Measurements from ENCODE around the gene RAB3A.
"Not testable (repeated sequence)": the region's sequence is repeated elsewhere in the genome, so short reads cannot be mapped to it uniquely, and the experiment has no call there.

Gene RAB3A

GRCh38 chr19:18167011-18167410, 36.8 kb downstream of the RAB3A start:
- no peak for FAIRE-seq

GRCh38 chr19:18165794-18166544, 37.9 kb downstream of the RAB3A start:
- FAIRE-seq: no peak

DNA sequence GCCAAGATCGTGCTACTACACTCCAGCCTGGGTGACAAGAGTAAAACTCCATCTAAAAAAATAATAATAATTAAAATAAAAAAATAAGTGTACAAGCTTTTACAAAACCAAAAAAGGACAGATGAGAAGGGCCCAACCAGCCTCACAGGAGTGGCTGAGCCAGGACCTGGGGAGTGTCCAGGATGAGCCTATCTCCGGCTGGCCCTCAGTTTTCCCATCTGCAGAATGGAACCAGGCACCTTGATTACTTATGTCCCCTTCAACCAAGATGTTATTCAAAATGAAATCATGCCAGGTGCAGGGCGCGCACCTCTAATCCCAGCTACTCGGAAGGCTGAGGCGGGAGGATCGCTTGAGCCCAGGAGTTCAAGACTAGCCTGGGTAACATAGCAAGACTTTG, 39.8 kb downstream of the RAB3A start:
- no peak for FAIRE-seq

- no peak for FAIRE-seq
Observed at GRCh38 chr19:18161636-18162002, 42.2 kb downstream of the RAB3A start.

- no peak for FAIRE-seq
Observed at GRCh38 chr19:18160971-18161635, 42.7 kb downstream of the RAB3A start.

- no peak for FAIRE-seq
Observed at GRCh38 chr19:18160493-18160970, 43.3 kb downstream of the RAB3A start.

- no peak for FAIRE-seq
Observed at GRCh38 chr19:18159810-18160209, 44.0 kb downstream of the RAB3A start.

- not testable (repeated sequence) for FAIRE-seq
Observed at GRCh38 chr19:18159059-18159616, 44.7 kb downstream of the RAB3A start.

DNA sequence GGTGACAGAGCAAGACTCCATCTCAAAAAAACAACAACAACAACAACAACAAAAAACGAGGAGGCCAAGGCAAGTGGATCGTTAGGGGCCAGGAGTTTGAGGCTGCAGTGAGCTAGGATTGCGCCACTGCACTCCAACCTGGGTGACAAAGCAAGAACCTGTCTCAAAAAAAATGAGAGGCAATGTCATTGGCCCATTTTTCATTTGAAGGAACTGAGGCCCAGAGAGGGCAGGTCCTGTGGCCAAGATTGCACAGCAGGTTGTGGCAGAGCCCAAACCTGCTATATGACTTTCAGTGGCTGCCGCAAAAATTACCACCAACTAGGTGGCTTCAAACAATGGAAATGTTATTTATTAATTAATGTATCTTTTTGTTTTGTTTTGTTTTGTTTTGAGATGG, 45.4 kb downstream of the RAB3A start:
- FAIRE-seq: no peak

GRCh38 chr19:18157465-18158063, 46.3 kb downstream of the RAB3A start:
- FAIRE-seq: no peak

DNA sequence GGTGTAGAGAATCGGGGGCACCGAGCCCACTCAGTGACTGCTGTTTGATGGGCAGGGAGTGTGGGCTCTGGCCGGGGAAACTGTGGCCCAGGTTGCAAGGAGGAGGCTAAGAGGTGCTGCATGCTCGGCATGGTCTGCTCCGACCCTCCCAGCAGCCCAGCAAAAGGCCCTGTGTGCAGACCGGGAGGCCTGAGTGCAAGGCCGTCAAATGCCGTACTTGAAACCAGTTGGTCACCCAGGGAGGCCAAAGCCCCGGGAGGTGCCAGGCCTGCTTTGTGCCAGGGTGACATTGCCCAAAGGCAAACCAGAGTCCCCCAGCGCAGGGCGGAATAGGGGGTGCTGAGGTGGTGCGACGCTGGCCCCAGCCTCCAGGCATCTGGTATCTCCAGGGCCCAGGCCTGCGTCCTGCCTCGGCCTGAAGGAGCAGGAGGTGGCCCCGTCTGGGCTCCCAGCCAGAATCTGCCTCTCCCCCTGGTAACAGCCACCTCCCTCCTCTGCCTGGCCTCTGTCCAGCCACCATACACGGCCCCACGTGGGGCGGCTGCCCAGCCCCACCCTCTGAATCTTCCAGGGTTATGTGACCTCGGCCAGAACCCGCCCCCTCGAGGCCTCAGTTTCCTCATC, 46.9 kb downstream of the RAB3A start:
- FAIRE-seq: no peak

DNA sequence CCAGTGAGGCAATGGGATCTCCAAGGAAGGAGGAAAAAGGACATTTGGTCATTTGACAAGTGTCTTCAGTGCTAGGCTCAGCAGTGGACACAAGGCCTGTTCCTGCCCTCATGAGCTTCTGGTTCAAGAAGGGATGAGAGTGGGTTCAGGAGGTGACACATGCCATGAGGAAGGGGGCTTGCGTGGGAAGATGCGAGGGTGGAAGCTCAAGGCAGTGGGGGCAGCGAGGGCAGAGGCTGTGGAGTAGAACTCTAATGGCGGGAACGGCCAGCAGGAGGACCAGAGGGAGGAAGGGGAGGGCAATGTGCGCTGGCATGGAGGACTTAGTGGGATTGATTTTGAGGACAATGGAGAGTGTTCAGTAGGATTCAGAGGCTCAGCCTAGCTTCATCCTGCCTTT, 47.6 kb downstream of the RAB3A start:
- FAIRE-seq: no peak

DNA sequence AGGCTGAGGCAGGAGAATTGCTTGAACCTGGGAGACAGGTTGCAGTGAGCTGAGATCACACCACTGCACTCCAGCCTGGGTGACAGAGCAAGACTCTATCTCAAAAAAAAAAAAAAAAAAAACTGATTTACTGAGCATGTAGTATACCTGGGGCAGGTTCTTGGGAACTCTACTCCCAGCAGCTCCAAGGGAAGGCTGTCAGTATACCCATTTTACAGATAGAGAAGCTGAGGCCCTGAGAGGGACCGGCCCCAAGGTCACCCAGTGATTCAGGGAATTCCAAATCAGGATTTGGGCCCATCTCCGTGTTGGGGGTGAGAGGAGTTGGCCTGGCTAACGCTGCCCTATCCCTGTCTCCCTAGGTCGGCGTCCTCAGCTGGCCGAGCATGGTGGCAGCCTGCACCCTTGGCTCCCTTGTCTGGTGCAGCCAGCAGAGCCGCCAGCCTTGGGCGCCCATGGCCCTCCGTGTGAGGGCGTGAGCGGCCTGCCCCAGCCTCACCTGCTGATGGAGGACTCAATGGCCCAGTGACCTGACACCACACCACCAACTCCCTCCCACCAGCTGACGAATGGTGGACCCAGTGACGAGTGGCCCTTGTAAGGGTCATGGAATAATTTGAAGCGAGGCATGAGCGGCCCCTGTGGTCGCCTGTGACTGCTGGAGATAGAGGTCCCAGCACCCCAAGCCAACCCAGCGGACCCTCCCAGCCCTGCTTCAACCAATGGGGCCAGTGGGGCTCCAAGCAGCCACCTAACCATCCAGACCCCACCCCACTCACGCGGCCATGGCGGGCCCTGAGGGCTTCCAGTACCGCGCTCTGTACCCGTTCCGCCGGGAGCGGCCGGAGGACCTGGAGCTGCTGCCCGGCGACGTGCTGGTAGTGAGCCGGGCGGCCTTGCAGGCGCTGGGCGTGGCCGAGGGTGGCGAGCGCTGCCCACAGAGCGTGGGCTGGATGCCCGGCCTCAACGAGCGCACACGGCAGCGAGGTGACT, 48.5 kb downstream of the RAB3A start:
- no peak for FAIRE-seq

DNA sequence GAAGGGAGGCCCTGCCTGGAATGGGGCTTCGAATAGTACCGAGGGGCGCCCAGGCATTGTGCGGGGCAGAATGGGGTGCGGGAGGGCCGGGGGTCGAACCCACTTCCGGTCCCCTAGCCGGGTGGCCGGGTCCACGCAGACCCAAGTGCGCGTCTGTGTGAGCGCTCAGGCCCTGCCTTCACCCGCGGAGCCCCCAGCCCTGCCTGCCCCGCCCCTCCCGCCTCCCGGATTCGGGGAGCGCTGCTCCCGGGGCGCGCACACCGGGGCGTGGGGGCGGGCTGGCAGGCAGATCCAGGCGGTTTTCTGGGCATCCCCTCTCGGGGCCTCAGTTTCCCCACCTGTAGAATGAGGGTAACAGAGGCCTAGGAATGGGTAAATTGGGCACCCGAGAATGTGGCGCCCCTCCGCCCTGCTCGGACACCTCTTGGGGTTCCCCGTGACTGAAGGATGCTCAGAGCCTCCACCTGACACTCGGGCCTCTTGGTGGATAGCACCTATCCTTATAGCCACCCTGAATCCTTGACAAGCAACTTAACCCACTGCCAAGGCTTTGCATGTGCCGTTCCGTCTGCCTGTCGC, 50.2 kb downstream of the RAB3A start:
- FAIRE-seq: no peak

GRCh38 chr19:18152817-18153555, 50.9 kb downstream of the RAB3A start, which contains the start of gene PIK3R2:
Gene PIK3R2, plus strand, starts transcription at chr19:18153163. Its CDS starts 2,717 bp downstream, at chr19:18155880.
- FAIRE-seq: peak; percentile 99

- no peak for FAIRE-seq
Observed at GRCh38 chr19:18152442-18152816, 51.4 kb downstream of the RAB3A start.

DNA sequence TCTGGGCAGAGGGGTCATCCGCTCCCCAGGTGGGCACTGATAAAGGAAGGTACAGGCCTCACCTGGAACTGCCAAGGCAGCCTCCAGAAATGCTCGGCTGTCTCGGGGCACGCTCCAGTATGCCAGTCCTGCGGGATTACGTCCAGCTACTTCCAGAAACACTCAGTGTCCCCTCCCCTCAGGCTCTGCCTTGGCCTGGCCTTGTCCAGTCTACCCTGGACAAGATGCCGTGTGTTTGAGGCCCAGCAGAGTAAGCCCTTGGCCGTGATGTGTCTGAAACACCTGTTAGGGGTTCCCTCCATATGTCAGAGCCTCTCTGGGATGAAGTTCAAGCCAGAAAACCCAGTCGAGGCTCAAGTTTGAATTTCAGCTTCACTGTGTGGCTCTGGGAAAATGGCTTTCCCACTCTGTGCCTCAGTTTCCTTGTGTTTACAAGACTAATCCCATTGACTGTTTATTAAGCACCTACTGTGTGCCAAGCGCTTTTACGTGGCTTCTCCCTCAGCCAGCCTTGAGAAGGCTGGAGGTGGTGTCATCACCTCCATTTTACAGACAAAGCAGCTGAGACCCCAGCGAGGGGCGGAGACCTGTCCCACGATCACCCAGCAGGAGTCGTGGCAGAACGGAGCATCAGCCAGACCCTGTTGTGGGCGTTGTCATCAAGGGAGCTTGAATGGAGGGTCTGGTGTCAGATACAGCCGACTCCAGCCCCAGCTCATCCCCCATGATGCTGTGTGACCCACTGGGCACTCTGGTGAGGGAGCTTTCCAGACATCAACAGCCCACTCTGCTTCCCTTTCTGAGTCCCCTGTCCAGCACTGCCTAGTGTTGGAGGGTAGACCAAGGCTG, 52.8 kb downstream of the RAB3A start:
- no peak for FAIRE-seq

DNA sequence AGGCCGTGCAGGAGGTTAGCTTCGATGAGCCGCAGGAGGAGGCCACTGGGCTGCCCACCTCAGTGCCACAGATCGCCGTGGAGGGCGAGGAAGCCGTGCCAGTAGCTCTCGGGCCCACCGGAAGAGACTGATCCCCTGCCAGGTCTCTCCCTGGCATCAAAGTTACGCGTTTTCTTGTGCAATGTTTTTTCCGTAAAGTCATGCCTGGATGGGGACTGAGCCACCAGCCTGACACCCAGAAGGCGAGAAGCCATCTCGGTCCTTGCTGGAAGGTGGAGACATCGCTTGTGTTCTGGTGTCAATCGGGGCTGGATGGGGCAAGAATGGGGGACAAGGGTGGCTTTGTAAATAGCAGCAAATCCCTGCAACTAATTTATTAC, 54.3 kb downstream of the RAB3A start:
- FAIRE-seq: no peak

DNA sequence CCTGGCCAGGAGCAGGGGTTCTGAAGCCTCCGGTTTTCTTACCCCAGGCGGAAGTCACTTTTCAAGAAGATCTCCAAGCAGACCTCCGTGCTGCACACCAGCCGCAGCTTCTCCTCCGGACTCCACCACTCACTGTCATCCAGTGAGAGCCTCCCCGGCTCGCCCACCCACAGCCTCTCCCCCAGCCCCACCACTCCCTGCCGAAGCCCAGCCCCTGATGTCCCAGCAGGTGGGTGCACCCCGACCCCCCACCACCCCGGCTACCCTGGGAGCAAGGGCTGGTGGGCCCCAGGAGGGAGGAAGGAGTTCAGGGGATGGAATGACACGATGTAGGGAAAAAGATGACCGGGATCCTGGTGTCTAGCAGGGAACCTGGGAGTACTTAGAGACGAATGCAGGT, 56.4 kb downstream of the RAB3A start:
- no peak for FAIRE-seq

Measured in A204.1 (cell line).